Transverse colon (tissue), 4 donors: ENCODE results near the gene TMEM134.

ENCODE experiments used
- EP300 ChIP-seq: sonication (generic); formaldehyde crosslinking; IDR thresholded peaks from one replicate; pipeline ENCODE4 v1.6.1; 2017; ENCODE audit warnings: antibody characterized with exemption, low read depth
- POLR2AphosphoS5 ChIP-seq, 3 donors: sonication (generic); formaldehyde crosslinking; IDR thresholded peaks; one replicate each; pipeline ENCODE4 v1.6.1; 2016; ENCODE audit warnings: antibody characterized with exemption in 3 of 3
- TF ChIP-seq, protein P1 (sequence below), 5 experiments: fragments of 200-600 bp in 3 of 5; fragments of 450-650 bp in 2 of 5; sonication (generic) in 3 of 5; IDR thresholded peaks; 1 replicate in 2 of 5; 2 replicates in 3 of 5; pipeline ENCODE4 v1.5.1; 2016 to 2017; ENCODE audit warnings: antibody characterized with exemption in 5 of 5, inconsistent platforms in 3 of 5, mild to moderate bottlenecking in 2 of 5, moderate library complexity in 1 of 5

DNA sequence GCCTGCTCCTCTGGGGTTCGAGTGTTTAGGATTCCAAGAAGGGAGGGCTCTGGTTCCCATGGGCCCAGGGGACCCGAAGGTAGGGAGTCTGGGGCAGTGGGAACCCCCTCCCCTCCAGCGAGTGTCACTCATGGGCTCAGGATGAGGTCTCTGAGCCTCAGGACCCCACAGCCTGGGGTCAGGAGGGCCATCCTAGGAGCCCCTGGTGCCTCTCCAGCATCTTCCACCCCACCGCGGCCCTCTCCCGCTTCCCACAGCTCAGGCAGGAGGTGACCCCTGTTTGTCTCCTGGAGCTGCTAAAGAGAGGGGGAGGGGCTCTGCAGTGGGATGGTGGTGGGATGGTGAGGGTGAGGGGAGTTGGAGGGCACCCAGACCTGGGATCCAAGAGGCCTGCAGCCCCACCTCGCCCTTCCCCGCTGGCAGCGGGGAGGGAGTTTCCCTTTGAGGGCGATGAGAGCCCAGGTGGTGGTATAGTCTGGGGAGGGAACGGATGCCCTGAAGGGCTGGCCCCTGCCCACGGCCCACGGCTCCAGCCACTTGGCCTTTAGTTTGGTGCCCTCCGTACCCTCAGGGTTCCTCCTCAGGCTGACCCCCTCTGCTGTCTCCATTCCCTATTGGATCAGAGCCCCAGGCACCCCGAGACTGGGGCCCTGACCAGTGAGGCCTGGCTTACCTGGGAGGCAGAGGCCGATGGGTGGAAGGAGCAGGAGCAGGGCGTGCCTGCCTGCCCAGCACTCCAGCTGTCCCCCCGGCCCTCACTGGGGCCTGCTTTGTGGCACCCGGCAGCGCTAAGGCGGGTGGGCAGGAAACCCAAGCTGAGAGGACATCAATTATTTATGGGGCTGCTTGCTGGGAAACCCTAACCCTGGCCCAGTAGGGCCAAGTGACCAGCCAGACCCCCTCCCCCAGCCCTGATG is 15.0 kb downstream of the TMEM134 start:
- TF ChIP-seq, protein P1, sequence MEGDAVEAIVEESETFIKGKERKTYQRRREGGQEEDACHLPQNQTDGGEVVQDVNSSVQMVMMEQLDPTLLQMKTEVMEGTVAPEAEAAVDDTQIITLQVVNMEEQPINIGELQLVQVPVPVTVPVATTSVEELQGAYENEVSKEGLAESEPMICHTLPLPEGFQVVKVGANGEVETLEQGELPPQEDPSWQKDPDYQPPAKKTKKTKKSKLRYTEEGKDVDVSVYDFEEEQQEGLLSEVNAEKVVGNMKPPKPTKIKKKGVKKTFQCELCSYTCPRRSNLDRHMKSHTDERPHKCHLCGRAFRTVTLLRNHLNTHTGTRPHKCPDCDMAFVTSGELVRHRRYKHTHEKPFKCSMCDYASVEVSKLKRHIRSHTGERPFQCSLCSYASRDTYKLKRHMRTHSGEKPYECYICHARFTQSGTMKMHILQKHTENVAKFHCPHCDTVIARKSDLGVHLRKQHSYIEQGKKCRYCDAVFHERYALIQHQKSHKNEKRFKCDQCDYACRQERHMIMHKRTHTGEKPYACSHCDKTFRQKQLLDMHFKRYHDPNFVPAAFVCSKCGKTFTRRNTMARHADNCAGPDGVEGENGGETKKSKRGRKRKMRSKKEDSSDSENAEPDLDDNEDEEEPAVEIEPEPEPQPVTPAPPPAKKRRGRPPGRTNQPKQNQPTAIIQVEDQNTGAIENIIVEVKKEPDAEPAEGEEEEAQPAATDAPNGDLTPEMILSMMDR (IDR thresholded peaks at IDR 0.05): no peak
- no peak for TF ChIP-seq EP300
- TF ChIP-seq POLR2AphosphoS5 (IDR thresholded peaks at IDR 0.05): no peak
